Neural progenitor cell (in vitro differentiated cells): ENCODE results near the gene GOLGA6D.

ENCODE experiments used
- CTCF ChIP-seq: fragments of 200-600 bp; sonication (generic); IDR thresholded peaks from 2 replicates; pipeline ENCODE4 v1.5.1; 2017; ENCODE audit warnings: antibody characterized with exemption, mild to moderate bottlenecking
- EZH2 ChIP-seq: fragments of 200-600 bp; sonication (generic); IDR thresholded peaks from 2 replicates; pipeline ENCODE4 v1.6.1; 2017; ENCODE audit warnings: antibody characterized with exemption, mild to moderate bottlenecking, moderate library complexity
- EZH2phosphoT487 ChIP-seq: fragments of 200-600 bp; sonication (generic); IDR thresholded peaks from 2 replicates; pipeline ENCODE4 v1.6.1; 2017; ENCODE audit warnings: antibody characterized with exemption

GRCh38 chr15:75235760-75236729 is 46.6 kb upstream of the GOLGA6D start:
- TF ChIP-seq CTCF (no peak), EZH2 (no peak), EZH2phosphoT487 (no peak)
